ENCODE measurements around the gene ANO1.

DNA sequence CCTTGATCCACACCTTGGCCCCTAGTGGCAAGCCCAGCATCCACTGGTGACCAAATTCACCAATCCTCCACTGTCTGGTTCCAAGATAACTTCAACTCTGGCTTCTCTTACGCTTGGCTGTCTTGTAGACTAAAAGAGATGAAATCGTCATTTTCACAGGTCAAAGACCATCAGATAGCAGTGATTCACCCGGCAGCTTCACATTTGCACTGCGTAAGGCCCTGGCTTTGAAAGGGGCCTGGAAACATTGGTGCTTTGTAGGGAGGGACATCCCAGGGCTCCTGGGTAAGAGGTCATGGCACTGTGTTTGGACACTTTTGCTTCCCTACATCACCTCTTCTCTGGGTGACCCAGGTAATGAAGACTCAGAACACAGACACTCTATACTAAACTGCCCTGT lies 94.9 kb downstream of the ANO1 start:
- TF ChIP-seq, protein P1, sequence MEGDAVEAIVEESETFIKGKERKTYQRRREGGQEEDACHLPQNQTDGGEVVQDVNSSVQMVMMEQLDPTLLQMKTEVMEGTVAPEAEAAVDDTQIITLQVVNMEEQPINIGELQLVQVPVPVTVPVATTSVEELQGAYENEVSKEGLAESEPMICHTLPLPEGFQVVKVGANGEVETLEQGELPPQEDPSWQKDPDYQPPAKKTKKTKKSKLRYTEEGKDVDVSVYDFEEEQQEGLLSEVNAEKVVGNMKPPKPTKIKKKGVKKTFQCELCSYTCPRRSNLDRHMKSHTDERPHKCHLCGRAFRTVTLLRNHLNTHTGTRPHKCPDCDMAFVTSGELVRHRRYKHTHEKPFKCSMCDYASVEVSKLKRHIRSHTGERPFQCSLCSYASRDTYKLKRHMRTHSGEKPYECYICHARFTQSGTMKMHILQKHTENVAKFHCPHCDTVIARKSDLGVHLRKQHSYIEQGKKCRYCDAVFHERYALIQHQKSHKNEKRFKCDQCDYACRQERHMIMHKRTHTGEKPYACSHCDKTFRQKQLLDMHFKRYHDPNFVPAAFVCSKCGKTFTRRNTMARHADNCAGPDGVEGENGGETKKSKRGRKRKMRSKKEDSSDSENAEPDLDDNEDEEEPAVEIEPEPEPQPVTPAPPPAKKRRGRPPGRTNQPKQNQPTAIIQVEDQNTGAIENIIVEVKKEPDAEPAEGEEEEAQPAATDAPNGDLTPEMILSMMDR (conservative IDR thresholded peaks at IDR 0.05; ENCODE audit: low read depth, low read length) = no peak
- TF ChIP-seq EZH2 (IDR thresholded peaks at IDR 0.05; ENCODE audit: low read length, unreplicated experiment) = no peak

Measured in PC-3 (cell line).